ENCODE results near the gene CSNK2A3. TPM values are rescaled to one million over a fixed set of nuclear protein-coding genes. Genes with fewer than 3 reads are reported as not detected.

The CSNK2A3 gene
- total RNA-seq, 5 donors from 2014 or later (not counting 1 experiment from before 2014, with no cell fraction given) = 0.32 to 0.93 TPM; not detected in 3

DNA sequence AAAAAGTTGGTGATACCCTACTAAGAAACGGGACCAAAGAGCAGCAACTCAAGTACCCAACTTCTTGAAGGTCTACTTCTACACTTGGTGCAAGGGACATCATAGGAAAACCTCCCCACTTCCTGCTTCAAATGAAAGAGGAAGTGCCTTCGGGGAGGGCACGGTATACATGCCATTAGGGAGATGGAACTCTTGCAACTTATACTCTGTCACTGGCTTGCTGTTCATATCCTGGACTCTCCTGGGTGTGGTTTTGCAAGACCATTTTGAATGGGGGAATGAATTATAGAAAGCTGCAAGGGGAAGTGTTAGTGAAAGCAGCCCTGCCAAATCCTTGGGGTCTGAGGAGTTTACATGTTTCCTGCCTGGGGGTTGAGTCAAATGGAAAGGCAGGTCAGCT, 41.9 kb downstream of the CSNK2A3 start:
- ATAC-seq (replicated peaks in 1 of 4) = peak in 1 of 4 experiments; percentile 30
- no peak overlapping the region for H3K4me3 ChIP-seq (ENCODE audit: control insufficient read depth in 1 of 2, extremely low read depth in 1 of 2, low read length in 1 of 2)
- Mint-ChIP-seq H3K36me3 (no peaks in the 10 kb centered on the region), H3K27ac (no peak overlapping the region), H3K9me3 (peaks cover 0 to 3% (median 0%) of the 10 kb centered on the region in 3 donors), H3K27me3 (peaks cover 3 to 5% of the 10 kb centered on the region in 2 donors), H3K4me3 (no peak overlapping the region), H3K4me1 (peaks cover 7 to 8% (median 8%) of the 10 kb centered on the region in 3 donors)
- no peaks in the 10 kb centered on the region for H3K4me1 ChIP-seq (ENCODE audit: control insufficient read depth in 1 of 2, extremely low read depth in 1 of 2, insufficient read depth in 2 of 2, low read length in 2 of 2)
- WGBS (ENCODE audit: insufficient coverage) = no CpG with 5 or more reads among the region's 3 CpGs
- ChIA-PET POLR2A (no interaction called here), CTCF (interaction anchor here in 1 of 2 donors (0.6 kb wide), 1 partner anchor 1766 kb away, joined by 3 read pairs; no protein-coding TSS in a partner anchor)
- peak in 1 of 35 experiments; percentile 6 for DNase-seq
- H3K9me3 ChIP-seq = no peaks in the 10 kb centered on the region
- H3K27me3 ChIP-seq (replicated peaks in 1 of 2; ENCODE audit: control insufficient read depth in 2 of 2, extremely low read depth in 1 of 2, insufficient read depth in 2 of 2, low read length in 1 of 2) = no peaks in the 10 kb centered on the region
- no peak overlapping the region for H3K27ac ChIP-seq (ENCODE audit: low read length)
- no peaks in the 10 kb centered on the region for H3K36me3 ChIP-seq (ENCODE audit: control insufficient read depth in 2 of 2, extremely low read depth in 1 of 2, insufficient read depth in 1 of 2, low read length in 1 of 2)

DNA sequence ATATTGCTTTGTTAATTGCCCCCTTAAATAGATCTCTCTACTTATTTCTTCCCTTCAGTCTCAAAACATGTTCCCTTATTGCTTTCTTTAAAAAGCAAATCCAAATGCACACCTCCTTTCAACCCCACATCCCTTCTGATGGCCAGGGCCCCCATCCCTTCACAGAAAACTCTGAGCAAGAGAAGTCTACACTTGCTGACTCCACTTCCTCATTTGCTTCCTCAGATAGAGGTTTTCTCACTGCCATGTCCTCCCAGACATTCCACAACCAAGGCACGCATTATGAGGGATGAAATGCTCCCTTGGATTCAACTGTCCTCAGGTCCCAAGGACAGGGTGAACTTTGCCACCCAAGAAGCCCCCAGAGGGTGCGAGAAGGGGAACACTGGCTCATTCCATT, 43.1 kb downstream of the CSNK2A3 start:
- DNase-seq (no peak), ATAC-seq (replicated peaks in 1 of 4) (no peak)
- no peaks in the 10 kb centered on the region for H3K9me3 ChIP-seq
- H3K27me3 Mint-ChIP-seq = peaks cover 3 to 5% of the 10 kb centered on the region in 2 donors
- H3K27me3 ChIP-seq (replicated peaks in 1 of 2; ENCODE audit: control insufficient read depth in 2 of 2, extremely low read depth in 1 of 2, insufficient read depth in 2 of 2, low read length in 1 of 2) = no peaks in the 10 kb centered on the region
- H3K36me3 ChIP-seq (ENCODE audit: control insufficient read depth in 2 of 2, extremely low read depth in 1 of 2, insufficient read depth in 1 of 2, low read length in 1 of 2) = no peaks in the 10 kb centered on the region
- H3K36me3 Mint-ChIP-seq = no peaks in the 10 kb centered on the region
- H3K27ac ChIP-seq (ENCODE audit: low read length) = no peak overlapping the region
- H3K4me1 Mint-ChIP-seq = peaks cover 7 to 8% (median 8%) of the 10 kb centered on the region in 3 donors
- no peak overlapping the region for H3K4me3 ChIP-seq (ENCODE audit: control insufficient read depth in 1 of 2, extremely low read depth in 1 of 2, low read length in 1 of 2)
- H3K27ac Mint-ChIP-seq = no peak overlapping the region
- no peaks in the 10 kb centered on the region for H3K4me1 ChIP-seq (ENCODE audit: control insufficient read depth in 1 of 2, extremely low read depth in 1 of 2, insufficient read depth in 2 of 2, low read length in 2 of 2)
- POLR2A ChIA-PET = no interaction called here
- H3K9me3 Mint-ChIP-seq = peaks cover 0 to 3% (median 0%) of the 10 kb centered on the region in 3 donors
- H3K4me3 Mint-ChIP-seq = no peak overlapping the region
- CTCF ChIA-PET = no interaction called here
- 100% methylated on average over 1 of the region's 2 CpGs for WGBS (ENCODE audit: insufficient coverage)

DNA sequence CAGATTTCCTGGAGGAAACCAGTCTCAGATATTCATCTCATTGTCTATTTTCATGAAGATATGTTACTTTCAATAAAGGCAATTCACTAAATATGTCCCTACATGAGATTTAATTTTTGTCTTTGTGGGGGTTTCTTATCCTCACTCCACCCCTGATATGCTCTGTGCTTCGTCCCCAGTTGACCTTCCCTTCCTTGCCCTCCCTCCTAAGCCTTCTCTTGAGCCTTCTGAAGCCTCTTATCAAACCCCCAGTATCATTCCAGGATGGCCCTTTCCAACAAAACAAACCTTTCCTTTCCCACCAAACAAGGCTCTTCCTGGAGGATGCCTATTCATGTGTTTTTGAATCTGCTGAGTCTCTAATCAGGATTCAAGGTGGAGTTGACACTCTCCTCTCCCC, 44.8 kb downstream of the CSNK2A3 start:
- Mint-ChIP-seq H3K4me1 (peaks cover 7 to 8% (median 8%) of the 10 kb centered on the region in 3 donors), H3K9me3 (peaks cover 0 to 3% (median 0%) of the 10 kb centered on the region in 3 donors), H3K27me3 (peaks cover 3 to 5% of the 10 kb centered on the region in 2 donors), H3K36me3 (no peaks in the 10 kb centered on the region), H3K4me3 (no peak overlapping the region), H3K27ac (no peak overlapping the region)
- H3K27ac ChIP-seq (ENCODE audit: low read length) = no peak overlapping the region
- ATAC-seq (replicated peaks in 1 of 4) (no peak), DNase-seq (no peak)
- H3K4me3 ChIP-seq (ENCODE audit: control insufficient read depth in 1 of 2, extremely low read depth in 1 of 2, low read length in 1 of 2) = no peak overlapping the region
- no peaks in the 10 kb centered on the region for H3K9me3 ChIP-seq
- no CpG with 5 or more reads among the region's 1 CpG for WGBS (ENCODE audit: insufficient coverage)
- no peaks in the 10 kb centered on the region for H3K36me3 ChIP-seq (ENCODE audit: control insufficient read depth in 2 of 2, extremely low read depth in 1 of 2, insufficient read depth in 1 of 2, low read length in 1 of 2)
- no peaks in the 10 kb centered on the region for H3K4me1 ChIP-seq (ENCODE audit: control insufficient read depth in 1 of 2, extremely low read depth in 1 of 2, insufficient read depth in 2 of 2, low read length in 2 of 2)
- ChIA-PET POLR2A (no interaction called here), CTCF (no interaction called here)
- H3K27me3 ChIP-seq (replicated peaks in 1 of 2; ENCODE audit: control insufficient read depth in 2 of 2, extremely low read depth in 1 of 2, insufficient read depth in 2 of 2, low read length in 1 of 2) = peaks cover 0 to 2% of the 10 kb centered on the region in 2 experiments

DNA sequence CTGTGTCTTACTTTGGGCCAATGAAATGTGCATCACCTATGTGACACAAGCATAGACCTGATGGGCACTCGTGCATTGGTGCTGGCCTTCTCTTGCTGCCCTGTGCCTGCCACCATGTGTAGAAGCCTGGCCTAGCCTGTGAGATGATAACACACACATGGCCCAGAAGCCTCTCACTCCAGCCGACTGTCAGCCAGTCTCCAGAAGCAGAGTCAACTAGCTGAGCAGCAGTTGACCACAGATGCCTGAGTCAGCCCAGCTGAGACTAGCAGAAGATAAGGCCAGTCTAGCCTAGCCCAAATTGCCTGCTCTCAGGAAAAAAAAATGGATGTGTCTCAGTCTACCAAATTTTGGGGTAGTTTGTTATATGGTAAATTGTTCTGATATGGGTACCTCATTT, 46.2 kb downstream of the CSNK2A3 start:
- Mint-ChIP-seq H3K27ac (no peak overlapping the region), H3K36me3 (no peaks in the 10 kb centered on the region), H3K27me3 (peaks cover 3 to 5% of the 10 kb centered on the region in 2 donors), H3K9me3 (peaks cover 0 to 3% (median 0%) of the 10 kb centered on the region in 3 donors), H3K4me3 (no peak overlapping the region), H3K4me1 (peaks cover 7 to 8% (median 8%) of the 10 kb centered on the region in 3 donors)
- WGBS (ENCODE audit: insufficient coverage) = 88% methylated on average over 2 of the region's 2 CpGs
- Histone ChIP-seq H3K9me3 (no peaks in the 10 kb centered on the region), H3K4me1 (ENCODE audit: control insufficient read depth in 1 of 2, extremely low read depth in 1 of 2, insufficient read depth in 2 of 2, low read length in 2 of 2) (no peaks in the 10 kb centered on the region), H3K27me3 (replicated peaks in 1 of 2; ENCODE audit: control insufficient read depth in 2 of 2, extremely low read depth in 1 of 2, insufficient read depth in 2 of 2, low read length in 1 of 2) (peaks cover 0 to 5% of the 10 kb centered on the region in 2 experiments), H3K4me3 (ENCODE audit: control insufficient read depth in 1 of 2, extremely low read depth in 1 of 2, low read length in 1 of 2) (no peak overlapping the region), H3K27ac (ENCODE audit: low read length) (no peak overlapping the region), H3K36me3 (ENCODE audit: control insufficient read depth in 2 of 2, extremely low read depth in 1 of 2, insufficient read depth in 1 of 2, low read length in 1 of 2) (no peaks in the 10 kb centered on the region)
- DNase-seq (no peak), ATAC-seq (replicated peaks in 1 of 4) (no peak)
- ChIA-PET POLR2A (no interaction called here), CTCF (no interaction called here)

DNA sequence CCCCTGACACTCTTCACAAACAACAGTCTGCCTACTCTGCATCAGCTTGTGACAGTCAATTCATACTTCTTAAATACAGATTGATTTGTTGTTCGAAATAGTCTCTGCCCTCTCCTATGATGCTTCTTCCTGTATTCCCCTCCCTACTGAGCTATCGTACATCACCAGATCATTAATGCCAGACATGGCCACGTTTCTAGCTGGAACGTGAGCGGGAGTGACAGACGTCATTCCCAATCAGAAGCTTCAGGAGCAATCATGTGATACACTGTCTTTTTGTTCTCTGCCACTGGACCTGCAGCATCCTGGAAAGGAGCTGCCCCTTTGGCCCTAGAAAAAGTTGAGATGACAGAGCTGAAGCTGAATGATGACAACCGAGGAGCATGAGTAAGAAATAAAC, 48.5 kb downstream of the CSNK2A3 start:
- no peak overlapping the region for H3K4me3 ChIP-seq (ENCODE audit: control insufficient read depth in 1 of 2, extremely low read depth in 1 of 2, low read length in 1 of 2)
- H3K27me3 Mint-ChIP-seq = peaks cover 0 to 5% of the 10 kb centered on the region in 2 donors
- 67% methylated on average over 7 of the region's 7 CpGs for WGBS (ENCODE audit: insufficient coverage)
- DNase-seq (no peak), ATAC-seq (replicated peaks in 1 of 4) (no peak)
- H3K9me3 ChIP-seq = no peaks in the 10 kb centered on the region
- H3K27ac ChIP-seq (ENCODE audit: low read length) = no peak overlapping the region
- H3K4me3 Mint-ChIP-seq = no peak overlapping the region
- no peaks in the 10 kb centered on the region for H3K4me1 ChIP-seq (ENCODE audit: control insufficient read depth in 1 of 2, extremely low read depth in 1 of 2, insufficient read depth in 2 of 2, low read length in 2 of 2)
- POLR2A ChIA-PET = no interaction called here
- H3K36me3 Mint-ChIP-seq = no peaks in the 10 kb centered on the region
- CTCF ChIA-PET = no interaction called here
- H3K27me3 ChIP-seq (replicated peaks in 1 of 2; ENCODE audit: control insufficient read depth in 2 of 2, extremely low read depth in 1 of 2, insufficient read depth in 2 of 2, low read length in 1 of 2) = peaks cover 0 to 12% of the 10 kb centered on the region in 2 experiments
- H3K9me3 Mint-ChIP-seq = peaks cover 0 to 3% (median 0%) of the 10 kb centered on the region in 3 donors
- no peaks in the 10 kb centered on the region for H3K36me3 ChIP-seq (ENCODE audit: control insufficient read depth in 2 of 2, extremely low read depth in 1 of 2, insufficient read depth in 1 of 2, low read length in 1 of 2)
- H3K4me1 Mint-ChIP-seq = no peaks in the 10 kb centered on the region
- H3K27ac Mint-ChIP-seq = no peak overlapping the region

DNA sequence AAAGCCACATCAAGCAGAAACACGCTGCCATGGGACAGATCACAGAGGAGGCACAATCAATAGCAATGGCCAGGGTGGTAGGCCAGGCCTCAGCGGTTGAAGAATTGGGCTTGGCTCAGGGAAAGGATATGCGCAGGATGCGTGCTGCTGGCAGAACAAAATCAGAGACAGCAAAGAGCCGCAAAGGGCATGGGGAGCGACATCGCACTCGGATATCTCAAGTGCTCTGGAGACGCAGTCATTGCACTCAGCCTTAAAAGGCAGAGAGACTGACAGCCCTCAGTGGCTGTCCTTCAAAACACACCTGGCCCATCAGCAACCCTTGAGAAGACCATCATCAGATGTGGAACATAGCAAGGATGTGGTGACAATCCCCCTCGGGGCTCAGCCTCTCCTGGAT, 50.5 kb downstream of the CSNK2A3 start:
- Histone ChIP-seq H3K27me3 (replicated peaks in 1 of 2; ENCODE audit: control insufficient read depth in 2 of 2, extremely low read depth in 1 of 2, insufficient read depth in 2 of 2, low read length in 1 of 2) (peaks cover 0 to 20% of the 10 kb centered on the region in 2 experiments), H3K36me3 (ENCODE audit: control insufficient read depth in 2 of 2, extremely low read depth in 1 of 2, insufficient read depth in 1 of 2, low read length in 1 of 2) (no peaks in the 10 kb centered on the region), H3K9me3 (no peaks in the 10 kb centered on the region), H3K4me3 (ENCODE audit: control insufficient read depth in 1 of 2, extremely low read depth in 1 of 2, low read length in 1 of 2) (no peak overlapping the region), H3K27ac (ENCODE audit: low read length) (no peak overlapping the region), H3K4me1 (ENCODE audit: control insufficient read depth in 1 of 2, extremely low read depth in 1 of 2, insufficient read depth in 2 of 2, low read length in 2 of 2) (no peaks in the 10 kb centered on the region)
- ChIA-PET CTCF (no interaction called here), POLR2A (no interaction called here)
- H3K4me3 Mint-ChIP-seq = no peak overlapping the region
- 78% methylated on average over 10 of the region's 10 CpGs for WGBS (ENCODE audit: insufficient coverage)
- H3K27ac Mint-ChIP-seq = no peak overlapping the region
- ATAC-seq (replicated peaks in 1 of 4) = no peak
- no peaks in the 10 kb centered on the region for H3K27me3 Mint-ChIP-seq
- no peaks in the 10 kb centered on the region for H3K36me3 Mint-ChIP-seq
- H3K4me1 Mint-ChIP-seq = no peaks in the 10 kb centered on the region
- DNase-seq = no peak
- H3K9me3 Mint-ChIP-seq = no peaks in the 10 kb centered on the region

Data from T-cell (primary cell).